GM21360 (cell line): ENCODE measurements around the gene RNF169.

Experiments used
- ATAC-seq: cut with Tn5 transposase; IDR thresholded peaks from one replicate; pipeline ENCODE4 v1.9.1; 2021; ENCODE audit warnings: mild to moderate bottlenecking, moderate library complexity; ENCODE audit not compliant: unreplicated experiment

Gene RNF169

GRCh38 chr11:74863410-74863809 is 114.8 kb downstream of the RNF169 start:
- no peak for ATAC-seq

- no peak for ATAC-seq
Observed at GRCh38 chr11:74866557-74866956, 117.9 kb downstream of the RNF169 start.

GRCh38 chr11:74870485-74870884 is 121.8 kb downstream of the RNF169 start:
- no peak for ATAC-seq

- ATAC-seq, result no peak
Observed at GRCh38 chr11:74871037-74871436, 122.4 kb downstream of the RNF169 start.

GRCh38 chr11:74877132-74877531 is 128.5 kb downstream of the RNF169 start:
- no peak for ATAC-seq
